Effector CD4-positive, alpha-beta T cell (primary cell): ENCODE results near the gene ZNF107.
"Not testable (repeated sequence)": the region's sequence is repeated elsewhere in the genome, so short reads cannot be mapped to it uniquely, and the experiment has no call there.

Experiments
- DNase-seq: peaks from one replicate; pipeline ENCODE4 v3.0.0-alpha.2; 2020

Gene ZNF107

DNA sequence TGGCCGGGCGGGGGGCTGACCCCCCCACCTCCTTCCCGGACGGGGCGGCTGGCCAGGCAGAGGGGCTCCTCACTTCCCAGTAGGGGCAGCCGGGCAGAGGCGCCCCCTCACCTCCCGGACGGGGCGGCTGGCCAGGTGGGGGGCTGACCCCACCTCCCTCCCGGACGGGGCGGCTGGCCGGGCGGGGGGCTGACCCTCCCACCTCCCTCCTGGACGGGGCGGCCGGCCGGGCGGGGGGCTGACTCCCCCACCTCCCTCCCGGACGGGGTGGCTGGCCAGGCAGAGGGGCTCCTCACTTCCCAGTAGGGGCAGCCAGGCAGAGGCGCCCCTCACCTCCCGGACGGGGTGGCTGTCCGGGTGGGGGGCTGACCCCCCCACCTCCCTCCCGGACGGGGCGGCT, 72.5 kb downstream of the ZNF107 start:
- not testable (repeated sequence) for DNase-seq

DNA sequence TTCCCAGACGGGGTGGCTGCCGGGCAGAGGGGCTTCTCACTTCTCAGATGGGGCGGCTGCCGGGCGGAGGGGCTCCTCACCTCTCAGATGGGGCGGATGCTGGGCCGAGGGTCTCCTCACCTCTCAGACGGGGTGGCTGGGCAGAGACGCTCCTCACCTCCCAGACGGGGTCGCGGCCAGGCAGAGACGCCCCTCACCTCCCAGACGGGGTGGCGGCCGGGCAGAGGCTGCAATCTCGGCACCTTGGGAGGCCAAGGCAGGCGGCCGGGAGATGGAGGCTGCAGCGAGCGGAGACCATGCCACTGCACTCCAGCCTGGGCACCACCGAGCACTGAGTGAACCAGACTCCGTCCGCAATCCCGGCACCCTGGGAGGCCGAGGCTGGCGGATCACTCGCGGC, 73.0 kb downstream of the ZNF107 start:
- not testable (repeated sequence) for DNase-seq

DNA sequence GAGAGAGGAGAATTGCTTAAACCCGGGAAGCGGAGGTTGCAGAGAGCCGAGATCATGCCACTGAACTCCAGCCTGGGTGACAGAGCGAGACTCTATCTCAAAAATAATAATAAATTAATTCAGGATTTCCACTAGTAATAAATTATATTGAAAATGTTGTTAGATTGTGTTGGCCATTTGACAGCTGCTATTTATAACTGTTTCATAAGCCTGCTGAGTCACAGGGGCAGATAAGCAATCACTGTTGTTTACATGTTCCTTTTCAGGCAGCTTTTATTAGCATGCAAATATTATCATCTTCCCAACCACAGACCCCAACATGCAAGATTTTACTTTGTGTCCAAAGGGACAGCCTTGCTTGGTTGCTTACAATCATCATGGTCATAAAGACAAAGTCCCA, 78.7 kb downstream of the ZNF107 start:
- DNase-seq: no peak

- no peak for DNase-seq
Measured at GRCh38 chr7:64747802-64748201, 81.9 kb downstream of the ZNF107 start.

DNA sequence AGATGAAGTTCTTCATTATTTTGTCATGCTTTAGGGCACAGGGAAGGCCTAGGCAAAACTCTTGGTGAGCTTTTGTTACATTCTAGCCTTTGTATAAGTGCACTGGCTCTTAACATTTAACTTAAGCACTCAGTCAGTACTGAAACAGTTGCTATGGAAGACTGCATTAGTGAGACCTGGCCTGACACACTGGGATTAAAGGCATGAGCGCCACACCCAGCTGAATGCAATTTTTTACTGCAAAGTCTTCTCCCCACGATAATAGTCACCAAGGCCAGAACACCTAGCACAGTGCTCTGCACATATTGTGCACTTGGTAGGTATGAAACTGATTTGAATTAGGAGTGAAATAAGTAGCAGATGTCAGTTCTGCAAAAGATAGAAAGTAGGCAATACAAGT, 87.1 kb downstream of the ZNF107 start:
- DNase-seq: no peak

DNA sequence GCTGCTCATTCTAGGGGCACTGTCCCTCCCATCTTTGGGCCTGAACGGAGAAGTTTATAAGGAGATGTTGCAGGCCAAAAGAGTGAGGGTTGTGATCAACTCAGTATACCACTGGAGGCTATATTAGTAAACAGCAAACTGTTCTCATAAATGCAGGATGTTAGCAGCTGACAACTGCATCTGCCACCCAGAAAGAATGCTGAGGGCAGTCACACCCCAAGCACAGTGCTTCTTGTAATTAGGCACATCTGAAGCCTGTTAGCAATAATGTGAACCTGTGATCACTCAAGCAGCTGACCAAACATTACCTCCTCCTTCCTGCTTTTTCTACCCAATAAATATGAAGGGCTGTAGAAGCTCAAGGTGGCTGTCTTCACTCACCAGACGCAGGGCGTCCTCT, 89.9 kb downstream of the ZNF107 start:
- DNase-seq: no peak

GRCh38 chr7:64758151-64758550, 92.2 kb downstream of the ZNF107 start:
- no peak for DNase-seq
